AG10803 (cell line): Measurements from ENCODE around the gene CD164.

Source experiments
- DNase-seq: peaks from one replicate; pipeline ENCODE4 v3.0.0; 2010; ENCODE audit warnings: low read depth
- H3K4me3 ChIP-seq: 2 replicates; pipeline ENCODE4 v1.5.1; 2011; ENCODE audit warnings: mild to moderate bottlenecking, low read length, control low read depth
- TF ChIP-seq, protein P1 (sequence below): conservative IDR thresholded peaks from 2 replicates; pipeline ENCODE4 v1.5.1; 2011; ENCODE audit warnings: mild to moderate bottlenecking, low read length, control low read depth, inconsistent platforms

CD164 gene

DNA sequence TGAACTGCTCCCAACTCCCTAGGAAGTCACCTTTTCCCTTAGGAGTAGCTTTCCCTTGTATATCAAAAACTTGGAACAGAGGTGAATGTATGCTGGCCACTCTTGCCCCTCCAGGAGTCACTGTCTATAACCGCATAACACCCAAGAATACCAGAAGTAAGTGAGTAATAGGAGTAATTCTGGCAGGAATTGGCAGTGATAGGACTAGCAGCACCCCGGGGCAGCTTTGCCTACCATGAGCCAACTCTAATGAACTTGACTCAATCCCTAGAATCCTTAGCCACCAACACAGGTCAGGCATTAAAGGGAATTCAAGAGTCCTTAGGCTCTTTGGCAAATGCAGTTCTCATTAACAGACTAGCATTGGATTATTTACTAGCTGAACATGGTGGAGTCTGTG is 28.8 kb upstream of the CD164 start:
- no peak for DNase-seq
- H3K4me3 ChIP-seq, result no peak overlapping the region

GRCh38 chr6:109406196-109406595 is 23.9 kb upstream of the CD164 start:
- no peak overlapping the region for H3K4me3 ChIP-seq
- TF ChIP-seq, protein P1, sequence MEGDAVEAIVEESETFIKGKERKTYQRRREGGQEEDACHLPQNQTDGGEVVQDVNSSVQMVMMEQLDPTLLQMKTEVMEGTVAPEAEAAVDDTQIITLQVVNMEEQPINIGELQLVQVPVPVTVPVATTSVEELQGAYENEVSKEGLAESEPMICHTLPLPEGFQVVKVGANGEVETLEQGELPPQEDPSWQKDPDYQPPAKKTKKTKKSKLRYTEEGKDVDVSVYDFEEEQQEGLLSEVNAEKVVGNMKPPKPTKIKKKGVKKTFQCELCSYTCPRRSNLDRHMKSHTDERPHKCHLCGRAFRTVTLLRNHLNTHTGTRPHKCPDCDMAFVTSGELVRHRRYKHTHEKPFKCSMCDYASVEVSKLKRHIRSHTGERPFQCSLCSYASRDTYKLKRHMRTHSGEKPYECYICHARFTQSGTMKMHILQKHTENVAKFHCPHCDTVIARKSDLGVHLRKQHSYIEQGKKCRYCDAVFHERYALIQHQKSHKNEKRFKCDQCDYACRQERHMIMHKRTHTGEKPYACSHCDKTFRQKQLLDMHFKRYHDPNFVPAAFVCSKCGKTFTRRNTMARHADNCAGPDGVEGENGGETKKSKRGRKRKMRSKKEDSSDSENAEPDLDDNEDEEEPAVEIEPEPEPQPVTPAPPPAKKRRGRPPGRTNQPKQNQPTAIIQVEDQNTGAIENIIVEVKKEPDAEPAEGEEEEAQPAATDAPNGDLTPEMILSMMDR, result no peak
- DNase-seq, result peak; percentile 82

More for the DNA sequence above, 28.8 kb upstream of the CD164 start:
- TF ChIP-seq, protein P1, result no peak

DNA sequence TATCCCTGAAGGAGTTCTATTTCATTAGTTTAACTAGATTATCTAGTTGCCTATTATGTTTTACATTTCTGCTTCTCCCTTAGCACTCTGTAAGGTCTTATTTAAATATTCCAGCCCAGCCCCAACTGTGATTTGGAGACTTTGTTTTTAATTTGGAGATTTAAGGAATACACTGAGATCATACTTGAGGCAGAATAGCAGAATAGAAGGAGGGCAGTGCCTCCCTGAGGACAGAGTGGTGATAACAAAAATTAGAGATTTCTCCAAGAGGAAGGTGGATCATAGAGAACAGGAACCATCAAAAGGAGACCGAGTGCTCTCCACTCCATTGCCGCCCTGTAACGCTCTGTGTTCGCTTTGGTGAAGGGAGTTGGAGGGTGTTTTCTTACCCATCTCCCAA is 14.8 kb upstream of the CD164 start:
- DNase-seq, result peak; percentile 20
- TF ChIP-seq, protein P1, result peak; percentile 54
- no peak overlapping the region for H3K4me3 ChIP-seq

DNA sequence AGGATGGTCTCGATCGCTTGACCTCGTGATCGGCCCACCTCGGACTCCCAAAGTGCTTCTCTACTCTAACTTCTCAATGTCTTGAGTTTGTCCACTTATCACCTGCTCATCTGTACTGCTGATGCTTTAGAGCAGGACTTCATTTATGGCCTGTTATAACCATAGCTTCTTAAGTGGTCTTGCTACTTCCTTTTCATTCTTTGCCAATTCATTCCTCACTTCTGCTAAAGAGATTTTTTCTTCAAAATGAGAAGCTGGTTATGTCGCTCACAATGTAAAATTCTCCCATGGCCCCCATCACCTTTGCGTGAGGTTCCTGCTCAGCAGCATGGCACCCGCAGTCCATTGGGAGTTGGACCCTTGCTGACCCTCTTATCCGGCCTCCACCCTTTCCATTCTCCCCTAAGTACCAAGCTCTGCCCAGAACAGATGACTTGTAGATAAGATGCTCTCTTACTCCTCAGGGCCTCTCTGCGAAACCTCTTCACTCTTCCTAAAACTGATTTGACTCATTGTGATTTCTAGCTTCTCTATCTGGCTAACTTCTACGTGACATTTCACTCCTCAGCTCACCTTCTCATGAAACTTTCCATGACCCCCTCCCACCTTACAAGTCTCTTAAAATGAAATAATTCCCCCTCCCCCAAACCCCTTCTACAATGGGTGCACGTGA is 13.9 kb upstream of the CD164 start:
- TF ChIP-seq, protein P1, result no peak
- no peak overlapping the region for H3K4me3 ChIP-seq
- DNase-seq, result no peak

DNA sequence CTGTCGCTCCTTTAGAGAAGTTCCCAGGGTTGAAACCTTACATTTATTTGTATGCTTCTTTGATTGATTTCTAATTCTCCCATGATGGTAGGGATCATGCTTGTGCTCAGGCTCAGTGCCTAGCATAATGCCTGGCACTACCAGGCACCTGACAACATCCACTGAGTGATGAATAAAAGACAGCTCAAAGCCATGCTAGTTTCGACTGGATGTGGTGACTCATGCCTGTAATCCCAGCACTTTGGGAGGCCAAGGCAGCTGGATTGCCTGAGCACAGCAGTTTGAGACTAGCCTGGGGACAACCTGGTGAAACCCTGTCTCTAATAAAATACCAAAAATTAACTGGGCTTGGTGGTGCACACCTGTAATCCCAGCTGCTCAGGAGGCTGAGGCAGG is 11.6 kb upstream of the CD164 start:
- H3K4me3 ChIP-seq, result no peak overlapping the region
- no peak for DNase-seq
- TF ChIP-seq, protein P1, result no peak

DNA sequence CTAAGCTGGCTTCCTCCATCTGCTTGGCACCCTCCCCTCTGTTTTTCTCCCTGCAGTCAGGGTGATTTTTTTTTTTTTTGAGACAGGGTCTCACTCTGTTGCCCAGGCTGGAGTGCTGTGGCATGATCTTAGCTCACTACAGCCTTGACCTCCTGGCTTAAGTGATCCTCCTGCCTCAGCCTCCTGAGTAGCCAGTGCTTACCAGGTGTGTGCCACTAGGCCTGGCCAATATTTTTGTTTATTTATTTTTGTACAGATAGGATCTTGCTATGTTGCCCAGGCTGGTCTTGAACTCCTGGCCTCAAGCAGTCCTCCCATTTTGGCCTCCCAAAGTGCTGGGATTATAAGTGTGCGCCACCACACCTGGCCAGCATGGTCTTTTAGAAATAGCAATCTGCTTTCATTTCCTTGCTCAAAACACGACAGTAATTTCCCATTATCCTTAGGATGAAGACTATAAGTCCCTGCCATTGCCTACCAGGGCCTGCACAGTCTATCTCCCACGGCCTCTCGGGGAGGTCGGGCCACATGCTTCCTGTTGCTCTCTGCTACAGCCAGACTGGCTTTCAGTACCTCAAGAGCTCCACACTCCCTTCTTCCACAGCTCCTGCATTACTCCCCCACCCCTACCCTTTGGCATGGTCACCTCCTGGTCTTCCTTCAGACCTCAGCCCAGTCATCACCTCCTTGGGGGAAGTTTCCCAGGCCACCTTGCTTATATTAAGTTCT is 11.1 kb upstream of the CD164 start:
- DNase-seq, result no peak
- TF ChIP-seq, protein P1, result no peak
- H3K4me3 ChIP-seq, result no peak overlapping the region
